ENCODE data around the gene CPLX3.

- no peak for TF ChIP-seq YY1 (IDR thresholded peaks at IDR 0.05; ENCODE audit: insufficient read depth, insufficient read length)
- no peak for TF ChIP-seq ZNF274 (IDR thresholded peaks at IDR 0.05; ENCODE audit: low read depth, low read length)
These were observed 11.1 kb upstream of the CPLX3 start for GRCh38 chr15:74815121-74815934.

Data from NT2/D1 (cell line).